Cardiac muscle cell (in vitro differentiated cells and primary cell): ENCODE measurements around the gene AUTS2. TPM values are rescaled to one million over a fixed set of nuclear protein-coding genes. Genes with fewer than 3 reads are reported as not detected.

Experiments used
- DNase-seq, 2 donors: peaks; one replicate each; pipeline versions ENCODE4 v3.0.0 to v3.0.0-alpha.2; 2010 to 2017; ENCODE audit warnings: low read depth in 1 of 2, low spot score in 1 of 2
- H3K27ac ChIP-seq: fragments of 200-600 bp; sonication (generic); 2 replicates; pipeline ENCODE4 v1.5.1; 2016
- H3K27me3 ChIP-seq: fragments of 200-600 bp; sonication (generic); 2 replicates; pipeline ENCODE4 v1.6.0; 2016; ENCODE audit warnings: control low read depth
- H3K36me3 ChIP-seq: fragments of 200-600 bp; sonication (generic); 2 replicates; pipeline ENCODE4 v1.5.1; 2016; ENCODE audit warnings: control low read depth
- H3K4me1 ChIP-seq: fragments of 200-600 bp; sonication (generic); 2 replicates; pipeline ENCODE4 v1.8.1; 2017; ENCODE audit warnings: low read depth, mild to moderate bottlenecking, mixed run types
- H3K4me3 ChIP-seq: fragments of 200-600 bp; sonication (generic); 2 replicates; pipeline ENCODE4 v1.5.1; 2016; ENCODE audit warnings: mild to moderate bottlenecking
- H3K9me3 ChIP-seq: fragments of 200-600 bp; sonication (generic); 2 replicates; pipeline ENCODE4 v1.5.1; 2017; ENCODE audit warnings: low read depth, mild to moderate bottlenecking, control low read depth
- CTCF ChIP-seq: IDR thresholded peaks from 2 replicates; pipeline ENCODE4 v1.5.1; 2012; ENCODE audit warnings: low read depth, mild to moderate bottlenecking, low read length
- polyA plus RNA-seq: library from polyadenylated mRNA; unstranded; fragments of >200 nt; fragmentation: Nextera tagmentation; extraction: Ambion mirVana; gene quantifications from 2 replicates; pipeline ENCODE4 v1.2.1, GENCODE V29; 2016
- total RNA-seq: library from RNA; depleted of rRNA; stranded (reverse); fragments of >200 nt; gene quantifications from 2 replicates; pipeline ENCODE4 v1.2.3, GENCODE V29; 2016

AUTS2 gene
- total and polyA plus RNA-seq, 2 experiments from 2014 or later: 41.0 to 45.5 TPM

GRCh38 chr7:69996121-69996520, 397.8 kb downstream of the AUTS2 start:
- peaks cover 35% of the 10 kb centered on the region for H3K4me1 ChIP-seq
- TF ChIP-seq CTCF: no peak
- peak overlapping the region; percentile 63 for H3K27ac ChIP-seq
- no peaks in the 10 kb centered on the region for H3K36me3 ChIP-seq
- no peak overlapping the region for H3K4me3 ChIP-seq
- DNase-seq: peak in 1 of 2 donors; percentile 49
- H3K27me3 ChIP-seq: no peaks in the 10 kb centered on the region
- no peaks in the 10 kb centered on the region for H3K9me3 ChIP-seq

- DNase-seq: no peak
- TF ChIP-seq CTCF: no peak
- H3K27ac ChIP-seq: peak overlapping the region; percentile 1
- H3K9me3 ChIP-seq: no peaks in the 10 kb centered on the region
- no peaks in the 10 kb centered on the region for H3K27me3 ChIP-seq
- peaks cover 43% of the 10 kb centered on the region for H3K4me1 ChIP-seq
- H3K36me3 ChIP-seq: no peaks in the 10 kb centered on the region
- H3K4me3 ChIP-seq: no peak overlapping the region
Measured at GRCh38 chr7:70000737-70001348, 402.6 kb downstream of the AUTS2 start.

GRCh38 chr7:70005480-70005879, 407.2 kb downstream of the AUTS2 start:
- Histone ChIP-seq H3K27ac (peak overlapping the region; percentile 73), H3K27me3 (no peaks in the 10 kb centered on the region), H3K4me3 (no peak overlapping the region), H3K9me3 (no peaks in the 10 kb centered on the region), H3K4me1 (peaks cover 28% of the 10 kb centered on the region), H3K36me3 (no peaks in the 10 kb centered on the region)
- TF ChIP-seq CTCF: no peak
- no peak for DNase-seq

DNA sequence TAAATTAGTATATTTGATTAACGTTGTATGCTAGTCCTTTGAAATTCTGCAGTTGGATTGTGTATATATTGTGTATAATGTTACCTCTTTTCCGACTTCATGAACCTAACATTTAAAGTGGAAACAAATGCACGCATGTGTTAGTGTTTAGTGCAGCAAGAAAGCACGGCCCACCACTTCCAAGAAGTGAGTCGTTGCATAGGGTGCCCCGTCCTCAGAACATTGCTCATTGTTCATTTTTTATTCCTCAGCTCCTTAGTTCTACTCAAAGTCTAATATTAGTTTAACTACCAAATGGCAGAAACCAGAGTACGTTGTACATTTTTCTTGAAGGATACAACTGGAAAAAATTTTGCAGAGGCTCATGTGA, 407.6 kb downstream of the AUTS2 start:
- Histone ChIP-seq H3K27ac (peak overlapping the region; percentile 73), H3K4me3 (no peak overlapping the region), H3K4me1 (peaks cover 28% of the 10 kb centered on the region), H3K9me3 (no peaks in the 10 kb centered on the region), H3K27me3 (no peaks in the 10 kb centered on the region), H3K36me3 (no peaks in the 10 kb centered on the region)
- no peak for TF ChIP-seq CTCF
- DNase-seq: no peak

DNA sequence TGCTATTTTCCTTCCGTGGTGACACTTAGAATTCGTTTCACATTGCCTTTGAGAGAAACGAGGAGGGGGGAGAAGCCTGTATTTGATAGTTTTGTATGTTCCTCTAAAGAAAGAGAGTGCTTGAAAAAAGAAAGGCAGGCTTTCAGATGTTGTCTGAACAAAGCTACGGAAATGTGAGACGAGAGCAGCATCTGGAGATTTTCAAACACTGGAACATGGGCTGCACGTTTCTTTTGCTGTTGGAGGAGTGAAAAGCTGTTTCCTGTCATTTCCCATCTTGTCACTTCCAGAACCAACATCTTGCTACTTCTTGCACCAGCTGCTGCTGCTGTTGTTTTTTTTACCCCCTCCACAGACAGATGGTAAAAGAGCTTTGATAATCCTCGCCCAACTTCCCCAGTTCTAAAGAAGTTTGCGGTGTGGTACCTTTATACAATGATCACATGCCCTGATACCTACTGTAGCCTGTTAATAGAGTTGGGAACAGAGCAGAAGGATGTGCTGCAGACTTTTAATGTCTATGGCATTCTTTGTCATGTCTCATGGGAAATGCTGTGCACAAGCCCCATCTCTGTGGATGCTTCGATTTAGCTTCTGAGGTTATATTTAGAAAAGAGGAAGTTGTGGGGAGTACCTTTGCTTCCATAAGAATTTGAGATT, 408.1 kb downstream of the AUTS2 start:
- no peaks in the 10 kb centered on the region for H3K27me3 ChIP-seq
- no peak overlapping the region for H3K4me3 ChIP-seq
- H3K9me3 ChIP-seq: no peaks in the 10 kb centered on the region
- H3K27ac ChIP-seq: peak overlapping the region; percentile 73
- peak; percentile 53 to 73 for DNase-seq
- peaks cover 28% of the 10 kb centered on the region for H3K4me1 ChIP-seq
- TF ChIP-seq CTCF: no peak
- H3K36me3 ChIP-seq: no peaks in the 10 kb centered on the region
